ENCODE measurements around the gene PSENEN.

- no peak for TF ChIP-seq CTCF (IDR thresholded peaks at IDR 0.05)
- no peak for TF ChIP-seq POLR2A (IDR thresholded peaks at IDR 0.05)
Measured at GRCh38 chr19:35782589-35782988, 37.1 kb downstream of the PSENEN start.

All from right lobe of liver (tissue), 4 donors.